Kidney (tissue), 14 donors: ENCODE measurements around the gene GLRA3. TPM values are rescaled to one million over a fixed set of nuclear protein-coding genes. Genes with fewer than 3 reads are reported as not detected.

Source experiments
- DNase-seq, 5 donors: peaks; one replicate each; pipeline ENCODE4 v3.0.0-alpha.2; 2013 to 2020
- FAIRE-seq: peaks from 2 replicates; lab custom pipeline; 2012; peaks lifted over from hg19 to GRCh38; lab: Jason Lieb, UNC
- H3K27ac ChIP-seq, 2 donors: one replicate each; pipeline ENCODE4 v1.7.0; 2013; ENCODE audit warnings: low read depth in 2 of 2, low read length in 2 of 2, inconsistent platforms in 1 of 2
- H3K27me3 ChIP-seq: one replicate; pipeline ENCODE4 v1.7.1; 2013; ENCODE audit warnings: low read length, inconsistent platforms; ENCODE audit not compliant: control insufficient read depth, insufficient read depth
- H3K36me3 ChIP-seq, 3 donors: one replicate each; pipeline versions ENCODE4 v1.7.0 to v1.7.1; 2013; ENCODE audit warnings: low read length in 3 of 3, control low read depth in 1 of 3, inconsistent platforms in 1 of 3; ENCODE audit not compliant: insufficient read depth in 3 of 3, control insufficient read depth in 2 of 3
- H3K4me1 ChIP-seq, 3 donors: one replicate each; pipeline versions ENCODE4 v1.7.0 to v1.7.1; 2013; ENCODE audit warnings: low read length in 3 of 3, inconsistent platforms in 1 of 3, low read depth in 1 of 3; ENCODE audit not compliant: control insufficient read depth in 2 of 3, insufficient read depth in 2 of 3
- H3K4me3 ChIP-seq, 3 donors: one replicate each; pipeline versions ENCODE4 v1.7.0 to v1.8.1; 2013; ENCODE audit warnings: low read length in 3 of 3, control low read depth in 1 of 3, inconsistent platforms in 1 of 3
- H3K9ac ChIP-seq, 3 donors: one replicate each; pipeline versions ENCODE4 v1.7.0 to v1.7.1; 2013; ENCODE audit warnings: low read length in 3 of 3, control low read depth in 1 of 3, inconsistent platforms in 1 of 3
- H3K9me3 ChIP-seq, 3 donors: one replicate each; pipeline versions ENCODE4 v1.7.0 to v1.7.1; 2013; ENCODE audit warnings: low read length in 3 of 3, control low read depth in 1 of 3, inconsistent platforms in 1 of 3; ENCODE audit not compliant: control insufficient read depth in 2 of 3, insufficient read depth in 1 of 3
- intact Hi-C: fragments of 100-400 bp; cut with DNase I; formaldehyde crosslinking; loops from one replicate; pipeline ENCODE4 v1.11.1; 2022
- polyA plus RNA-seq: library from polyadenylated mRNA; stranded (reverse); fragments of 350-450 nt; fragmentation: Illumina TruSeq; extraction: RNeasy Lipid Tissue Mini Kit (QIAGEN cat#74804); gene quantifications from one replicate; pipeline ENCODE4 v1.2.3, GENCODE V29; 2014; ENCODE audit warnings: low read depth, low replicate concordance; ENCODE audit not compliant: insufficient read depth
- total RNA-seq: library from RNA; stranded (reverse); fragmentation: NEBNext Ultra II Directional; extraction: Animal tissue kit (Norgen Biotek cat#: 25700); gene quantifications from one replicate; pipeline ENCODE4 v1.2.1, GENCODE V29; 2021
- TF ChIP-seq, protein P1 (sequence below): IDR thresholded peaks from 3 replicates; pipeline ENCODE4 v1.5.1; 2012; ENCODE audit warnings: mild to moderate bottlenecking, moderate library complexity, borderline replicate concordance; ENCODE audit not compliant: insufficient read depth; ENCODE audit errors: extremely low read depth
- donor health status: control.
- donor health status: control.
- donor health status: control.
- donor health status: control.
- donor health status: control.
- donor health status: DM: yes; HTN: yes; CAD: no.
- donor health status: Normal renal cell carcinoma (clear cell type).

The GLRA3 gene
- total and polyA plus RNA-seq, 2 donors from 2014 or later: 0.13 TPM; not detected in 1

DNA sequence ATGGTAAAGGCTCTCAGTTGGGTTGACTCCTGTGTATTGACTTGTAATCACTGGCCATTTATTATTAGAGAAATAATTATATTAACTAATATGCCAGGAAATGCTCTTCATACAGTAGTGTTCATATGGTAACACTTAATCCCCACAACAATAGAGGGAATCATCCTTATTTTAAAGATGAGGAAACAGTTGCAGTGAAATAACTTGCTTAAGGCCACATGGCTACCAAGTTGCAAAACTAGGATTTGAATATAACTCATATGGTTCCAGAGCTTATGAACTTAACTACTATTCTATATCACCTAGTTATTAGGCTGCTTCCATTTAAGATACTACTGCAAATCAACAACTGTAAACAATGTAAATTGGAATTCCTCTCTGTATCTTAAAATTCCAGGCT is 163.2 kb downstream of the GLRA3 start:
- Histone ChIP-seq H3K4me3 (no peak overlapping the region), H3K27me3 (no peaks in the 10 kb centered on the region), H3K27ac (no peak overlapping the region), H3K9ac (no peak overlapping the region), H3K4me1 (no peaks in the 10 kb centered on the region), H3K9me3 (no peaks in the 10 kb centered on the region), H3K36me3 (no peaks in the 10 kb centered on the region)
- intact Hi-C loops: no loop called here
- FAIRE-seq (no peak), DNase-seq (no peak)
- TF ChIP-seq, protein P1, sequence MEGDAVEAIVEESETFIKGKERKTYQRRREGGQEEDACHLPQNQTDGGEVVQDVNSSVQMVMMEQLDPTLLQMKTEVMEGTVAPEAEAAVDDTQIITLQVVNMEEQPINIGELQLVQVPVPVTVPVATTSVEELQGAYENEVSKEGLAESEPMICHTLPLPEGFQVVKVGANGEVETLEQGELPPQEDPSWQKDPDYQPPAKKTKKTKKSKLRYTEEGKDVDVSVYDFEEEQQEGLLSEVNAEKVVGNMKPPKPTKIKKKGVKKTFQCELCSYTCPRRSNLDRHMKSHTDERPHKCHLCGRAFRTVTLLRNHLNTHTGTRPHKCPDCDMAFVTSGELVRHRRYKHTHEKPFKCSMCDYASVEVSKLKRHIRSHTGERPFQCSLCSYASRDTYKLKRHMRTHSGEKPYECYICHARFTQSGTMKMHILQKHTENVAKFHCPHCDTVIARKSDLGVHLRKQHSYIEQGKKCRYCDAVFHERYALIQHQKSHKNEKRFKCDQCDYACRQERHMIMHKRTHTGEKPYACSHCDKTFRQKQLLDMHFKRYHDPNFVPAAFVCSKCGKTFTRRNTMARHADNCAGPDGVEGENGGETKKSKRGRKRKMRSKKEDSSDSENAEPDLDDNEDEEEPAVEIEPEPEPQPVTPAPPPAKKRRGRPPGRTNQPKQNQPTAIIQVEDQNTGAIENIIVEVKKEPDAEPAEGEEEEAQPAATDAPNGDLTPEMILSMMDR: no peak

DNA sequence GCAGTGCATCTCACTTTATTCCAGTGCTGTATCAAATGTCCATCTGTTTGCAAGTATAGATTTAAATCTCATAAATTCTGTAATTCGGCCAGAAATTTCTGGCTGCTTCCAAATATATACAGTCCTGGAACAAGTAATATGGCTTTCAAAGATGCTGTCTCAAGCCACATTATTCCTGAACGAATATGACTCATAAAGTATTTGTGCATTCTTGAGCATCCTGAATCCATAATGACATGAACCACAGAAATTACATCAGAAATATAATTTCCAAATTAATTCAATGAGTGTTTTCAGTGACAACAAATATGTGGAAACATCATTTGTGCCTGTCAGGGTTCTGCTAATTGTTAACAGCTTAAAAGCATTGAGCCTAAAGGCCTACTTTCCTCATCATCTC is 165.8 kb downstream of the GLRA3 start:
- FAIRE-seq: no peak
- H3K27me3 ChIP-seq: no peaks in the 10 kb centered on the region
- H3K9ac ChIP-seq: no peak overlapping the region
- H3K9me3 ChIP-seq: peaks cover 0 to 3% (median 0%) of the 10 kb centered on the region in 3 donors
- no peak overlapping the region for H3K27ac ChIP-seq
- intact Hi-C loops: no loop called here
- H3K4me3 ChIP-seq: no peak overlapping the region
- no peaks in the 10 kb centered on the region for H3K4me1 ChIP-seq
- DNase-seq: no peak
- TF ChIP-seq, protein P1: no peak
- no peaks in the 10 kb centered on the region for H3K36me3 ChIP-seq

DNA sequence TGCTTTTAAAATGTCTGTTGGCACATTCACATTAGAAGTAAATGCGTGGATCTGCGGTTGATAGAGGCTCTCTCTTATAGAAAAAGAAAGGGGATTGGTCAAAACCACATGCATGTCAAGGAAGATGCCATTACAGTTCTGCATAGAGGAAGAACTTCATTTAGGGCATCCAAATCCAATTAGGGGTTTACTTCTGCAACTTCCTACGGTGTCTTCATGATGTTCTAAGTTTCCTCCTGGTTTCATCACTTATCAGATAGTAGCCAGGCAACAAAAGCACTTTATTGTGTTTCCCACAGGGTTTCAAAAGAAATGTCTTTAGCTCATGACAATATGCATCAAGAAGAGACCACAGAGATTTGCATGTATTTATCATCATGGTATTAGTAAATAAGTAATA is 170.8 kb downstream of the GLRA3 start:
- intact Hi-C loops: no loop called here
- peaks cover 0 to 3% (median 0%) of the 10 kb centered on the region in 3 donors for H3K9me3 ChIP-seq

More for the DNA sequence above, 170.8 kb downstream of the GLRA3 start:
- TF ChIP-seq, protein P1: no peak
- Histone ChIP-seq H3K4me1 (no peaks in the 10 kb centered on the region), H3K27me3 (no peaks in the 10 kb centered on the region), H3K36me3 (no peaks in the 10 kb centered on the region), H3K27ac (no peak overlapping the region), H3K4me3 (no peak overlapping the region), H3K9ac (no peak overlapping the region)
- FAIRE-seq (no peak), DNase-seq (no peak)
